RCC 7860 (cell line): Measurements from ENCODE around the gene MRGPRD.
"Not testable (repeated sequence)": the region's sequence is repeated elsewhere in the genome, so short reads cannot be mapped to it uniquely, and the experiment has no call there.

ENCODE experiments used
- DNase-seq: peaks from one replicate; pipeline ENCODE4 v3.0.0-alpha.2; 2015; ENCODE audit warnings: low spot score
- FAIRE-seq: peaks from 2 replicates; lab custom pipeline; 2012; peaks lifted over from hg19 to GRCh38; lab: Jason Lieb, UNC

Gene MRGPRD

GRCh38 chr11:68994161-68994893, 13.5 kb upstream of the MRGPRD start:
- no peak for FAIRE-seq
- DNase-seq: no peak

- DNase-seq (no peak), FAIRE-seq (no peak)
These were observed 12.8 kb upstream of the MRGPRD start for GRCh38 chr11:68993546-68993945.

- no peak for DNase-seq
- FAIRE-seq: no peak
These were observed 12.0 kb upstream of the MRGPRD start for GRCh38 chr11:68992743-68993255.

GRCh38 chr11:68990995-68991780, 10.4 kb upstream of the MRGPRD start:
- DNase-seq: no peak
- no peak for FAIRE-seq

GRCh38 chr11:68989936-68990606, 9.3 kb upstream of the MRGPRD start:
- FAIRE-seq (no peak), DNase-seq (no peak)

- DNase-seq: no peak
- no peak for FAIRE-seq
These were observed 7.7 kb upstream of the MRGPRD start for GRCh38 chr11:68988491-68988890.

- FAIRE-seq (no peak), DNase-seq (no peak)
These were observed 6.4 kb upstream of the MRGPRD start for GRCh38 chr11:68987211-68987610.

- FAIRE-seq (no peak), DNase-seq (no peak)
These were observed 3.0 kb upstream of the MRGPRD start for GRCh38 chr11:68983801-68984200.

GRCh38 chr11:68982134-68982533, 1.3 kb upstream of the MRGPRD start:
- no peak for DNase-seq
- no peak for FAIRE-seq

GRCh38 chr11:68979931-68980775, 633 bp downstream of the MRGPRD start:
- DNase-seq: no peak
- FAIRE-seq: no peak

- DNase-seq: no peak
- no peak for FAIRE-seq
These were observed 1.7 kb downstream of the MRGPRD start for GRCh38 chr11:68978931-68979594.

GRCh38 chr11:68978626-68978930, 2.2 kb downstream of the MRGPRD start:
- DNase-seq (no peak), FAIRE-seq (no peak)

- no peak for DNase-seq
- no peak for FAIRE-seq
These were observed 2.8 kb downstream of the MRGPRD start for GRCh38 chr11:68977781-68978625.

GRCh38 chr11:68976563-68976962, 4.2 kb downstream of the MRGPRD start:
- no peak for DNase-seq
- FAIRE-seq: no peak

- FAIRE-seq (no peak), DNase-seq (no peak)
These were observed 4.7 kb downstream of the MRGPRD start for GRCh38 chr11:68976095-68976494.

GRCh38 chr11:68974421-68975194, 6.2 kb downstream of the MRGPRD start:
- no peak for DNase-seq
- FAIRE-seq: no peak

GRCh38 chr11:68973706-68974105, 7.1 kb downstream of the MRGPRD start:
- not testable (repeated sequence) for FAIRE-seq, DNase-seq

GRCh38 chr11:68973219-68973618, 7.6 kb downstream of the MRGPRD start:
- no peak for FAIRE-seq
- DNase-seq: no peak
